GM12873 (cell line): Measurements from ENCODE around the gene ADCK2.

Experiments
- TF ChIP-seq, protein P1 (sequence below): IDR thresholded peaks from 2 replicates; pipeline ENCODE4 v1.5.1; 2012; ENCODE audit warnings: low read depth, mild to moderate bottlenecking, moderate library complexity, low read length, control low read depth; ENCODE audit not compliant: insufficient read depth; ENCODE audit errors: missing control alignments

ADCK2 gene

DNA sequence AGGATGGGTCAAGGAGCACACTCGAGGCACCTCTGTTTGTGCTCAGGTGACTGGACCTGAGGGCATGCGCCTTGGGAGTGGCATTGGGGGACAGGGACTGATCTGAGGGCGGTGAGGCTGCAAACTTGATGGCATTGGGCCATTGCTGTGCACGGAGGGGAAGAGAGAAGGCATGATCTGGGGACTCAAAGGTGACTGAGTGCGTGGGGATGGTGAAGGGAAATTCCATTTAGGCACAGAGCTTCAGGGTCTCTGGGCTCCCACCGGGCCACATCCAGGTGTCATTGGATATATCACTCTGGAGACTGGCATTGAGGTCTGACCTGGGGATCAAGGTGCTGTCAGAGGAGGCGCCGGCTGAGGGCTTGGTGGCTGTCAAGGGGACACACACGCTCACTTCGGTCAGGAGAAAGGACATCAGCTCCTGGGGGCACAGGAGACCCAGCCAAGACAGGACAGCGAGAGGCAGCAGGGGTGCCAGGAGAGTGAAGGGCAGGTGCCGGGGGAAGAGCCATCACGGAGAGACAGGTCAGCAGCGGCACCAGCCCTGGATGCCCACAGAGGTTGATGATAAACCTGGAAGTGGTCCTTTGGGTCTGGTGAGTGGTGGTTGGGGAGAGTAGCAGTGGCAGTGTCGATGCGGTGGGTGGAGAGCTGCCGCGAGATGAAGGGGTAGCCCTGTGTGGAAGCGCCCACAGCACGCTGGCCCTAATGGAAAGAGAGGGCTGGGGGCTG lies 5.5 kb downstream of the ADCK2 start:
- TF ChIP-seq, protein P1, sequence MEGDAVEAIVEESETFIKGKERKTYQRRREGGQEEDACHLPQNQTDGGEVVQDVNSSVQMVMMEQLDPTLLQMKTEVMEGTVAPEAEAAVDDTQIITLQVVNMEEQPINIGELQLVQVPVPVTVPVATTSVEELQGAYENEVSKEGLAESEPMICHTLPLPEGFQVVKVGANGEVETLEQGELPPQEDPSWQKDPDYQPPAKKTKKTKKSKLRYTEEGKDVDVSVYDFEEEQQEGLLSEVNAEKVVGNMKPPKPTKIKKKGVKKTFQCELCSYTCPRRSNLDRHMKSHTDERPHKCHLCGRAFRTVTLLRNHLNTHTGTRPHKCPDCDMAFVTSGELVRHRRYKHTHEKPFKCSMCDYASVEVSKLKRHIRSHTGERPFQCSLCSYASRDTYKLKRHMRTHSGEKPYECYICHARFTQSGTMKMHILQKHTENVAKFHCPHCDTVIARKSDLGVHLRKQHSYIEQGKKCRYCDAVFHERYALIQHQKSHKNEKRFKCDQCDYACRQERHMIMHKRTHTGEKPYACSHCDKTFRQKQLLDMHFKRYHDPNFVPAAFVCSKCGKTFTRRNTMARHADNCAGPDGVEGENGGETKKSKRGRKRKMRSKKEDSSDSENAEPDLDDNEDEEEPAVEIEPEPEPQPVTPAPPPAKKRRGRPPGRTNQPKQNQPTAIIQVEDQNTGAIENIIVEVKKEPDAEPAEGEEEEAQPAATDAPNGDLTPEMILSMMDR = no peak

DNA sequence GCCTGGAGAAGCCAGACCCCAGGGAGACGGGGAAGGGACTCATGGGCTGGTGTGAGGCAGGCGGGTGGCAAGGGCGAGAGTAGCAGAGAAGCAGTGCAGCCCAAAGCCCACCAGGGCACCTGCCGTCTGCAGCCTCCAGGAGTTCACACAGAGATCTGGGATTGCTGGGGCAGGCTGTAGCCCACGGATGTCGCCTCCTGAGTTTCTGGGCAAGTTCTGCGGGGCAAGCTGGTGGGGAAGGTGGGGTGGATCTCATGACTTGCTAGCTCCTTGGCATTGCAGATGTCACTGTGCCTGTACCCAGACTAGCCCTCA lies 6.0 kb downstream of the ADCK2 start:
- TF ChIP-seq, protein P1 = no peak

DNA sequence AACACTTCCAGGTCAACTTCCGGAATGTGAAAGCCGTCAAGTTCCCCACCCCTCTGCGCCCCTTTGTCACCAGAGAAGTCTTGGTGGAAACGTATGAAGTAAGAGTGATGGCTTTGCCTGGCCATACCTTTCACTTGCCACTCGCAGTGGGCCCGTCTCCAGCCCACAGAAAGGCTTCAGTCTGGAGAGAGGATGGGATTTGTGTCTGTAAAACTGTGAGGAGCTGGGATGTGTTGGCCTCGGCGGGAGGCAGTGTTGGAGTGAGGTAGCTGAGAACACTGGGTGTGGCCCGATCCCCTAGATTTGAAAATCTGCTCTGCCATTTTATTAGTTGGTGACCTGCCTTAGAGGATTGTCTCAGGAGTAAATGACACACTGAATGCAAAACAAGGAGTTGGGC lies 6.4 kb downstream of the ADCK2 start:
- TF ChIP-seq, protein P1 = no peak

DNA sequence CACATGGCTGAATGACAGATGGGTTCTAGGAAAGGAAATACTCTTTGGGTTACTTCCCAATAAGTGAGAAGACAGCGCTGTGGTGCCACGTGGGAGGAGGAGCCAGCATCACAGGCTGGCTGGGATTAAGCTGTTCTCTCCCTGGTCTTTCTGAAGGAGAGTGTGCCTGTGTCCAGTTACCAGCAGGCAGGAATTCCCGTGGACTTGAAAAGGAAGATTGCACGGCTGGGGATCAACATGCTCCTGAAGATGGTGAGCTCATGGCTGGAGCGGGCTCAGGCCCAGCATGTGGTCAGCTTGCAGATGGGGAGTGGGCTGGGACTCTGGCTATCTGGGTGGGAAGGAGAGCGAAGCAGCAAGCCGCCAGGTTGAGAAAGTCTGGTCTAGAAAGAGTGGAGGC lies 8.1 kb downstream of the ADCK2 start:
- TF ChIP-seq, protein P1 = no peak

DNA sequence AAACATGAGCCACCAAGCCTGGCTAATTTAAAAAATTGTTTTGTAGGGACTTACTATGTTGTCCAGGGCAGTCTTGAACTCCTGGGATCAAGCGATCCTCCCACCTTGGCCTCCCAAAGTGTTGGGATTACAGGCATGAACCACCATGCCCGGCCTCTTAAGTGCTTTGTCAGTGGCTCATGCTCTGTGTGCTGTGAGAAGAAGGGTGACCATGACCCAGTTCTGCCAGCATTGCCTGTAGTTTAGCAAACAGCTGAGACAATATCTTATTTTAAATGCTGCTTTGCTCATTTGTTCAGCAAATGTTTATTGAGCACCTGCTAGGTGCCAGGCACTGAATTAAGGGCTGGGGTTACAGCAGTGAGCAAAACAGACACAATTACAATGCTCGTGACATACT lies 9.0 kb downstream of the ADCK2 start:
- TF ChIP-seq, protein P1 = no peak

DNA sequence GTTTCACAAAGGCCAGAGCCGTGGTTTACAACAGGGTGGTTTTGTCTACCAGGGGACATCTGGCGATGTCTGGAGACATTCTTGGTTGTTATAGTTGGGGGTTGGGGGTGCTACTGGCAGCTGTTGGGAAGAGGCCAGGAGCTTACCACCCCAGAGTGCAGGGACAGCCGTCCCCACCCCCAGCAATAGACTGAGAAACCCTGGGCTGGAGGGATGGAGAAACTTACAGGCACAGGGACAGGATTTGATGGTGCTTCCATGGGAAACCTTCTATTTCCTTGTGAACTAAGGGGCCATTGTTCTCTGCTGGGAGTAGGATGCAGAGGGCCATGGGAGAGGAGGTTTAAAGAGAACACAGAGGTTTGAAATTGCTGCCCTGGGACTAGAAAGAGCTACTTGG lies 10.9 kb downstream of the ADCK2 start:
- TF ChIP-seq, protein P1 = no peak

DNA sequence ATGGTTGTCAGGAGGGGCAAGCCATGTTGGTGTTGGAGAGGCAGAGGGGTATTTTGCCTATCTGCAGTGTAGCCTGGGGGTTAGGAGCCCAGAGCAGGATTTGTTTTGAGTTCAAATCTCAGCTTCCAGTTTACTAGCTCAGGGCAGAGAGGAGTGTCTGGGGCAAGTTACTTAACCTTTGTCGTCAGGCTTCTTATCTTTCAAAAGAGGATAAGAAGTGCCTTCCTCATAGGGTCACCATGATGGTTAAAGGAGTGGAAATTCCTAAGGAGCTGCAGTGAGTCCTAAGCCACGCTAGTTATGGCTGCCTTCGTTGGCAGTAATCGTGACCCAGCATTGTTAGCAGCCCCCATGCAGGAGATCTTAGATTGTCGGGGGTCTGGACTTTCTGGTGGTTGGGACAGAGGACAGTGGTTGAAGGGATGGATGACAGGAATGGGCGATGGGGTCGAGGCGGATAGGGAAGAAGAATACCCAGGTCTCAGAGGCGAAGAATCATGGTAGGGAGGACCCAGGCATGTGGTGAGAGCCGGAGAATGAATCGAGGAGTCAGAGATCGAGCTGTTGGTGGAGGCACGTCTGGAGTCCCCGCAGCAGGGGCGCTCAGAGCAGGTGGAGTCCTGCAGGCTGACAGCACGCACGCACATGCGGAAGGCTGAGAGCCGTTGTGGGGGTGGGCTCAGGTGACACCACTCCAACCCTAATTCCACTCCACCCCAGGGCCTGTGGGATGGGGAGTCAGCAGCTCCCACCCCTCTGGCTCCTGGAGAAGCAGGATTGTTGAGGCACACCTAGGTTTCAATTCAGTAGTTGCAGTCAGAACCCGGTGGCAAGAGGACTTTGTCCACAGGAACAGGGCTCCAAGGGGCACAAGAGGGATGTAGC lies 11.6 kb downstream of the ADCK2 start:
- TF ChIP-seq, protein P1 = no peak
